Measurements from ENCODE around the gene SOCS6. TPM values are rescaled to one million over a fixed set of nuclear protein-coding genes. Genes with fewer than 3 reads are reported as not detected.

The SOCS6 gene
- total and polyA plus RNA-seq, 2 donors (not counting 3 experiments of a cell fraction or from before 2014, with no cell fraction given): 8.6 to 15.0 TPM

DNA sequence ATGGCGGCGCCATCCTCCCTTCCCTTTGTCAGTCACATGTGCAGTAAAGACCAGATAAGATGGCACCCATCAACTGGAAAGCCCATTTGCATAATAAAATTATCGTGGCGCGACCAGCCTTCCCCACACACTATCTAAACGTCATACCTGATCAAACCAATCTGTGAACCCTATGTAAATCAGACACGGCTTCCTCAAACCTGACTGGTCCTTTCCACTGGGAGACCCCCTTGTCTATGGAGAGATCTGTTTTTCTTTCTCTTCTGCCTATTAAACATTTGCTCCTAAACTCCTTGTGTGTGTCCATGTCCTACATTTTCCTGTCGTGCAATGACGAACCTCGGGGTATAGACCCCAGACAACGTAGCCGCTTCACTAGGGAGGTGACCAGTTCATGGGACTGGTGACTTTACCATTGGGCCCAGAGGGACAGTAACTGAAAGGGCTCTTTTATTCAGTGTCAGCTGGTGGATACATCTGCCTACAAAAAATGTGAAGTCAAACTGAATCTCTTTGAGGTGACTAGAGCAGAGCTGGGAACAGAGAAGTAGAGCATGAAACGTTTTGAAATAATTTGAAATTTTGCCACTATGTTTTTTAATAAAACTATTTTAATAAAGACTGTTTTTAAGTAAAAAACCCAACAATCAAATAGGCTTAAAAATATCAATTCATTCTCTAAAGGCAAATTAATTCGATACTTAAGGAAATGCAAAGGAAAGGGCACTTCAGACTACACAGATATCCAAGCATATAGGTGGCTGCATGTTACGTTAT, 87.5 kb downstream of the SOCS6 start:
- TF ChIP-seq, protein P1, sequence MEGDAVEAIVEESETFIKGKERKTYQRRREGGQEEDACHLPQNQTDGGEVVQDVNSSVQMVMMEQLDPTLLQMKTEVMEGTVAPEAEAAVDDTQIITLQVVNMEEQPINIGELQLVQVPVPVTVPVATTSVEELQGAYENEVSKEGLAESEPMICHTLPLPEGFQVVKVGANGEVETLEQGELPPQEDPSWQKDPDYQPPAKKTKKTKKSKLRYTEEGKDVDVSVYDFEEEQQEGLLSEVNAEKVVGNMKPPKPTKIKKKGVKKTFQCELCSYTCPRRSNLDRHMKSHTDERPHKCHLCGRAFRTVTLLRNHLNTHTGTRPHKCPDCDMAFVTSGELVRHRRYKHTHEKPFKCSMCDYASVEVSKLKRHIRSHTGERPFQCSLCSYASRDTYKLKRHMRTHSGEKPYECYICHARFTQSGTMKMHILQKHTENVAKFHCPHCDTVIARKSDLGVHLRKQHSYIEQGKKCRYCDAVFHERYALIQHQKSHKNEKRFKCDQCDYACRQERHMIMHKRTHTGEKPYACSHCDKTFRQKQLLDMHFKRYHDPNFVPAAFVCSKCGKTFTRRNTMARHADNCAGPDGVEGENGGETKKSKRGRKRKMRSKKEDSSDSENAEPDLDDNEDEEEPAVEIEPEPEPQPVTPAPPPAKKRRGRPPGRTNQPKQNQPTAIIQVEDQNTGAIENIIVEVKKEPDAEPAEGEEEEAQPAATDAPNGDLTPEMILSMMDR (IDR thresholded peaks at IDR 0.05; ENCODE audit: extremely low read depth in 1 of 2, insufficient read depth in 1 of 2, low read depth in 1 of 2, low read length in 2 of 2): no peak
- TF ChIP-seq JUN (IDR thresholded peaks at IDR 0.05; ENCODE audit: borderline replicate concordance, insufficient read depth, insufficient read length, low read depth) (no peak), FOS (IDR thresholded peaks at IDR 0.05; ENCODE audit: borderline replicate concordance, insufficient read depth, low read length) (no peak), MYC (IDR thresholded peaks at IDR 0.05; ENCODE audit: low read depth, low read length) (no peak), POLR2AphosphoS5 (IDR thresholded peaks at IDR 0.05; ENCODE audit: insufficient read depth, low read depth, low read length) (no peak), EZH2 (IDR thresholded peaks at IDR 0.05; ENCODE audit: borderline replicate concordance, low read depth, low read length, severe bottlenecking) (no peak), POLR2A (IDR thresholded peaks at IDR 0.05; ENCODE audit: low read depth, low read length) (no peak)
- TF ChIP-seq, protein P2, sequence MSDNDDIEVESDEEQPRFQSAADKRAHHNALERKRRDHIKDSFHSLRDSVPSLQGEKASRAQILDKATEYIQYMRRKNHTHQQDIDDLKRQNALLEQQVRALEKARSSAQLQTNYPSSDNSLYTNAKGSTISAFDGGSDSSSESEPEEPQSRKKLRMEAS (IDR thresholded peaks at IDR 0.05; ENCODE audit: insufficient read depth, insufficient read length): no peak
- Histone ChIP-seq H4K20me1 (replicated peaks; ENCODE audit: control insufficient read depth, extremely low read depth, insufficient read depth, low read length) (no peaks in the 10 kb centered on the region), H2AFZ (ENCODE audit: low read depth, low read length) (no peak overlapping the region), H3K4me1 (ENCODE audit: control insufficient read depth, extremely low read depth, insufficient read depth, low read length) (no peaks in the 10 kb centered on the region), H3K27me3 (ENCODE audit: control insufficient read depth in 2 of 2, insufficient read depth in 2 of 2, low read length in 2 of 2) (no peaks in the 10 kb centered on the region), H3K9me3 (replicated peaks; ENCODE audit: control insufficient read depth, insufficient read depth, low read length) (no peaks in the 10 kb centered on the region), H3K79me2 (ENCODE audit: control insufficient read depth, insufficient read depth, low read length) (no peaks in the 10 kb centered on the region), H3K4me2 (ENCODE audit: insufficient read depth, low read length) (no peak overlapping the region), H3K4me3 (replicated peaks in 1 of 3; ENCODE audit: insufficient read depth in 1 of 3, low read depth in 1 of 3, low read length in 3 of 3) (no peak overlapping the region), H3K27ac (ENCODE audit: insufficient read depth, low read depth, low read length) (no peak overlapping the region), H3K9ac (replicated peaks; ENCODE audit: extremely low read depth, insufficient read depth, low read length) (no peak overlapping the region), H3K9me1 (replicated peaks; ENCODE audit: control insufficient read depth, extremely low read depth, insufficient read depth, low read length) (no peaks in the 10 kb centered on the region), H3K36me3 (ENCODE audit: control insufficient read depth in 2 of 2, extremely low read depth in 1 of 2, insufficient read depth in 2 of 2, low read length in 2 of 2) (no peaks in the 10 kb centered on the region)
- DNase-seq (ENCODE audit: low read depth, low spot score) (no peak), FAIRE-seq (no peak)
- CTCF ChIA-PET: no interaction called here
- intact Hi-C loops (cut with micrococcal nuclease): no loop called here
- dilution Hi-C loops (cut with MboI; ENCODE audit: extremely low pct_ligation_motif_present, low sequenced_read_pairs): no loop called here
- BruUV-seq (replicated peaks): no TSS peak
- POLR2A ChIA-PET: no interaction called here

Data from endothelial cell of umbilical vein (primary cell).